ENCODE data around the gene BBS9.
"Not testable (repeated sequence)": the region's sequence is repeated elsewhere in the genome, so short reads cannot be mapped to it uniquely, and the experiment has no call there.

Gene BBS9

GRCh38 chr7:33091641-33092191, 37.6 kb upstream of the BBS9 start:
- peak; percentile 14 for TF ChIP-seq CTCF (IDR thresholded peaks at IDR 0.05; ENCODE audit: low read depth, low read length, missing control alignments)
- H3K4me3 ChIP-seq (replicated peaks; ENCODE audit: low read depth, low read length): no peak overlapping the region
- no peak for DNase-seq (ENCODE audit: extremely low read depth, low read depth)

- no peak for TF ChIP-seq CTCF (IDR thresholded peaks at IDR 0.05; ENCODE audit: low read depth, low read length, missing control alignments)
- H3K4me3 ChIP-seq (replicated peaks; ENCODE audit: low read depth, low read length): no peak overlapping the region
- DNase-seq (ENCODE audit: extremely low read depth, low read depth): no peak
These were observed 36.1 kb upstream of the BBS9 start for GRCh38 chr7:33093266-33093665.

GRCh38 chr7:33094745-33095275, 34.6 kb upstream of the BBS9 start:
- not testable (repeated sequence) for DNase-seq (ENCODE audit: extremely low read depth, low read depth); H3K4me3 ChIP-seq (replicated peaks; ENCODE audit: low read depth, low read length)

- no peak for TF ChIP-seq CTCF (IDR thresholded peaks at IDR 0.05; ENCODE audit: low read depth, low read length, missing control alignments)
- DNase-seq (ENCODE audit: extremely low read depth, low read depth): no peak
- no peak overlapping the region for H3K4me3 ChIP-seq (replicated peaks; ENCODE audit: low read depth, low read length)
These were observed 30.0 kb upstream of the BBS9 start for GRCh38 chr7:33099154-33099940.

GRCh38 chr7:33100770-33101169, 28.6 kb upstream of the BBS9 start:
- no peak for TF ChIP-seq CTCF (IDR thresholded peaks at IDR 0.05; ENCODE audit: low read depth, low read length, missing control alignments)
- no peak for DNase-seq (ENCODE audit: extremely low read depth, low read depth)
- H3K4me3 ChIP-seq (replicated peaks; ENCODE audit: low read depth, low read length): no peak overlapping the region

- TF ChIP-seq CTCF (IDR thresholded peaks at IDR 0.05; ENCODE audit: low read depth, low read length, missing control alignments): no peak
- no peak overlapping the region for H3K4me3 ChIP-seq (replicated peaks; ENCODE audit: low read depth, low read length)
- DNase-seq (ENCODE audit: extremely low read depth, low read depth): no peak
These were observed 27.5 kb upstream of the BBS9 start for GRCh38 chr7:33101906-33102305.

Data from HFF-Myc (cell line).